Erythroblast (primary cell): ENCODE results near the gene PITX2.

Experiments
- DNase-seq, 2 experiments: peaks; one replicate each; lab custom pipeline; 2025; lab: John Stamatoyannopoulos, UW
- GATA1 ChIP-seq: IDR thresholded peaks from 2 replicates; pipeline ENCODE4 v1.6.1; 2011; ENCODE audit warnings: low read depth, mild to moderate bottlenecking, control low read depth, low read length, moderate library complexity
- POLR2A ChIP-seq: IDR thresholded peaks from 2 replicates; pipeline ENCODE4 v1.6.1; 2011; ENCODE audit warnings: mild to moderate bottlenecking, low read length

The PITX2 gene

GRCh38 chr4:110615353-110616237 lies 7.3 kb downstream of the PITX2 start:
- TF ChIP-seq GATA1 (no peak), POLR2A (no peak)
- no peak for DNase-seq

GRCh38 chr4:110614976-110615352 lies 7.9 kb downstream of the PITX2 start:
- DNase-seq, result no peak
- TF ChIP-seq POLR2A (no peak), GATA1 (no peak)

GRCh38 chr4:110614173-110614963 lies 8.5 kb downstream of the PITX2 start:
- TF ChIP-seq POLR2A (no peak), GATA1 (no peak)
- DNase-seq, result no peak

- TF ChIP-seq POLR2A (no peak), GATA1 (no peak)
- DNase-seq, result no peak
These were observed 9.1 kb downstream of the PITX2 start for GRCh38 chr4:110613745-110614144.

- no peak for TF ChIP-seq GATA1
- no peak for TF ChIP-seq POLR2A
- no peak for DNase-seq
These were observed 10.1 kb downstream of the PITX2 start for GRCh38 chr4:110612631-110613269.

- no peak for DNase-seq
- no peak for TF ChIP-seq POLR2A
- TF ChIP-seq GATA1, result no peak
These were observed 10.9 kb downstream of the PITX2 start for GRCh38 chr4:110611968-110612447.

GRCh38 chr4:110610940-110611831 lies 11.7 kb downstream of the PITX2 start:
- no peak for DNase-seq
- no peak for TF ChIP-seq POLR2A
- TF ChIP-seq GATA1, result no peak

GRCh38 chr4:110610620-110610939 lies 12.3 kb downstream of the PITX2 start:
- no peak for TF ChIP-seq GATA1
- no peak for DNase-seq

- TF ChIP-seq GATA1 (no peak), POLR2A (no peak)
- DNase-seq, result no peak
These were observed 13.7 kb downstream of the PITX2 start for GRCh38 chr4:110609044-110609750.

GRCh38 chr4:110605077-110605476 lies 17.8 kb downstream of the PITX2 start:
- no peak for DNase-seq
- TF ChIP-seq GATA1, result no peak
- no peak for TF ChIP-seq POLR2A

GRCh38 chr4:110602061-110602460 lies 20.8 kb downstream of the PITX2 start:
- no peak for DNase-seq
- TF ChIP-seq POLR2A, result no peak
- TF ChIP-seq GATA1, result no peak

- TF ChIP-seq GATA1 (no peak), POLR2A (no peak)
- DNase-seq, result no peak
These were observed 25.3 kb downstream of the PITX2 start for GRCh38 chr4:110597582-110597981.
